ENCODE measurements around the gene INPP5D.
A peak's percentile ranks its signal among the peaks of the same experiment; 100 is the strongest.

The INPP5D gene

DNA sequence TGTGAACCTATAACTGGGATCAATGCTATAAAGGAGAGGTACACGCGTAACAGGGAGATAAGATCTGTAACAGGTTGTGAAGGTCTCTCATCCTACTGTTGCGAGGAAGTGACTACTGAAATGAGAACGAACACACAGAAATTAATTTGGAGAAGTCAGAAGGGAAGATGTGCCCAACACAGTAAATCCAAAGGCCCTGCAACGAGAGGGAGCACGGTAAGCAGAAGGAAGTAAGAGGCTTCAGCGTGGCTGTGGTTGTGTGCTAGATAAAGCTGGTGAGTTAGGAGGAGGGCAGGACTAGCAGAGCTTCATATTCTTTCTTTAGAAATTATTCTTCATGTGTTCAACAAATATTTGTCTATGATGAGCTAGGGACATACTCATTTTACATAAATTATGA lies 188.9 kb downstream of the INPP5D start:
- no peaks in the 10 kb centered on the region for H3K27me3 ChIP-seq (replicated peaks; ENCODE audit: control insufficient read depth, insufficient read depth, low read length, poor library complexity, severe bottlenecking)

DNA sequence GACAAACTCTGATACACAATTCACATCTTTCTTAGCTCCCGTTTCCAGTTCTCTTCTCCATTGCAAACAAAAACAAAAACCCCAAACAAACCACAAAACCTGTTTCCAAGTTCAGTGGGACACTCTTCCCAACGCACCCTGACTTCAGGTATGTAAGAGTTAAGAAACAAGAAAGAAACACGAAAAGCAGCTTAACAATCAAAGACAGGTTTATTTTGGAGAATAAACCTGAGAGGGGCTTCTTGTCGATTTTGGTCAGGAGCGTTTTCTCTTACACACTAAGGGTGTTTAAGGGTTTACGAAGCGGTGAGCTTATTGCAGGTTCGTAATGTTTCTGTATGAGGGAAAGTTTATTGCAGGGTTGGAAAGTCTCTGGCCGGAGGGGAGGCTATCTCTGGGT lies 190.4 kb downstream of the INPP5D start:
- DNase-seq = no peak
- Histone ChIP-seq H3K27me3 (replicated peaks; ENCODE audit: control insufficient read depth, insufficient read depth, low read length, poor library complexity, severe bottlenecking) (no peaks in the 10 kb centered on the region), H3K4me3 (ENCODE audit: insufficient read depth, low read depth, low read length, poor library complexity, severe bottlenecking) (no peak overlapping the region), H3K27ac (ENCODE audit: insufficient read depth, low read length, poor library complexity, severe bottlenecking) (peak overlapping the region; percentile 77), H3K4me1 (ENCODE audit: control insufficient read depth, insufficient read depth, low read length, poor library complexity, severe bottlenecking) (peaks cover 36% of the 10 kb centered on the region), H3K9me3 (ENCODE audit: control insufficient read depth, low read length) (no peaks in the 10 kb centered on the region), H3K36me3 (ENCODE audit: control insufficient read depth, insufficient read depth, low read length) (no peaks in the 10 kb centered on the region)

More for the DNA sequence above, 188.9 kb downstream of the INPP5D start:
- H3K4me3 ChIP-seq (ENCODE audit: insufficient read depth, low read depth, low read length, poor library complexity, severe bottlenecking) = no peak overlapping the region
- H3K27ac ChIP-seq (ENCODE audit: insufficient read depth, low read length, poor library complexity, severe bottlenecking) = peak overlapping the region; percentile 77
- no peaks in the 10 kb centered on the region for H3K9me3 ChIP-seq (ENCODE audit: control insufficient read depth, low read length)
- peaks cover 31% of the 10 kb centered on the region for H3K4me1 ChIP-seq (ENCODE audit: control insufficient read depth, insufficient read depth, low read length, poor library complexity, severe bottlenecking)
- no peaks in the 10 kb centered on the region for H3K36me3 ChIP-seq (ENCODE audit: control insufficient read depth, insufficient read depth, low read length)
- DNase-seq = no peak

DNA sequence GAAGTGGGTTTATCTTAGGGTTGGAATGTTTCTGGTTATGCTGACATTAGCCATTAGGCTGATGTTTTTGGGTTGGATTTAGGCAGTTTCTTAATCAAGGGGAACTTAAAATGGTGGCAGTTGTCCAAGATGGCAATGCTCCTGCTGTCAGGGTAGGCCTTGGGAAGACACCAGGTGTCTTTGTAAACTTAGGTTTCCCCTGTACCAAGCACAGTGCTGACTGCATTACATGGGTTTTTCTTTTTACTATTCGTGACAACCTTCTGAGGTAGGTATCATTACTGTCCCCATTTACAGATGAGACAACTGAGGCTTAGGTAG lies 190.8 kb downstream of the INPP5D start:
- Histone ChIP-seq H3K27me3 (replicated peaks; ENCODE audit: control insufficient read depth, insufficient read depth, low read length, poor library complexity, severe bottlenecking) (no peaks in the 10 kb centered on the region), H3K27ac (ENCODE audit: insufficient read depth, low read length, poor library complexity, severe bottlenecking) (peak overlapping the region; percentile 77), H3K9me3 (ENCODE audit: control insufficient read depth, low read length) (no peaks in the 10 kb centered on the region), H3K4me3 (ENCODE audit: insufficient read depth, low read depth, low read length, poor library complexity, severe bottlenecking) (peak overlapping the region; percentile 24), H3K36me3 (ENCODE audit: control insufficient read depth, insufficient read depth, low read length) (peaks cover 3% of the 10 kb centered on the region), H3K4me1 (ENCODE audit: control insufficient read depth, insufficient read depth, low read length, poor library complexity, severe bottlenecking) (peaks cover 36% of the 10 kb centered on the region)
- no peak for DNase-seq

DNA sequence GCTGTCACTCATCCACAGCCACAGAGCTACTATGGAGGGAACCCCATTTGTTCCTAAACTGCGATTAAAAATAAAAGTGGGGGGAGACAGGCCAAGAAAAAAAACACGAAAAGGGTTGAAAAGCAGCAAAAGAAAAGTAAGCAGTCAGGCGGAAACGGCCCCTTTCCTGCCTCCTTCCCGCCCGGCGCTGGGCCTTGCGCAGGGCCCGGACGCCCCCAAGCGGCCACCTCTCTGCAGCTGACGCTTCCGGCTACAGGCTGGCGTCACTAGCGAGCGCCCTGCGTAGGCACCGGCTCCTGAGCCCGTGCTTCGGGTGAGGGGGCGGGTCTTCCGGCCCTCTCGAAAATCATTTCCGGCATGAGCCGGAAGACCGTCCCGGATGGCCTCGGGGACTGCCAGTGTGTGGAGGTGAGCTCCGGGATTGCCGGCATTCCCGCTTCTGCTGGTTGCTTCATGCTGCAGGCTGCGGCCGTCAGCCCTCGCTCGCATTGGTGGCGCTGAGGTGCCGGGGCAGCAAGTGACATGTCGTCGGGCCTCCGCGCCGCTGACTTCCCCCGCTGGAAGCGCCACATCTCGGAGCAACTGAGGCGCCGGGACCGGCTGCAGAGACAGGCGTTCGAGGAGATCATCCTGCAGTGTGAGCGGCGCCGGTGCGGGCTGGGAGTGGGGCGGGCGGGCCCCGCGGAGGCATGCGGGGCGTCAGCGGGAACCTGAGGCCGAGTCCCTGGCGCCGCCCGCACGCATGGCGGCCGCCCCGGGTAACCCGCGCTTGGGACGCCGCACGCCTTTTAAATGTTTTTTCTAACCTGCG lies 191.4 kb downstream of the INPP5D start, which contains the start of gene ATG16L1:
TSS of gene ATG16L1 (plus strand) at position 368 of the 811 bp plus-strand sequence. CDS start at position 523, 155 bp downstream.
- H3K4me1 ChIP-seq (ENCODE audit: control insufficient read depth, insufficient read depth, low read length, poor library complexity, severe bottlenecking) = peaks cover 36% of the 10 kb centered on the region
- H3K9me3 ChIP-seq (ENCODE audit: control insufficient read depth, low read length) = no peaks in the 10 kb centered on the region
- H3K27me3 ChIP-seq (replicated peaks; ENCODE audit: control insufficient read depth, insufficient read depth, low read length, poor library complexity, severe bottlenecking) = no peaks in the 10 kb centered on the region
- peaks cover 9% of the 10 kb centered on the region for H3K36me3 ChIP-seq (ENCODE audit: control insufficient read depth, insufficient read depth, low read length)
- peak within 1 kb of the TSS; percentile 84 for H3K4me3 ChIP-seq (ENCODE audit: insufficient read depth, low read depth, low read length, poor library complexity, severe bottlenecking)
- DNase-seq = peak; percentile 90 to 94 (median 93)
- H3K27ac ChIP-seq (ENCODE audit: insufficient read depth, low read length, poor library complexity, severe bottlenecking) = peak within 1 kb of the TSS; percentile 82

DNA sequence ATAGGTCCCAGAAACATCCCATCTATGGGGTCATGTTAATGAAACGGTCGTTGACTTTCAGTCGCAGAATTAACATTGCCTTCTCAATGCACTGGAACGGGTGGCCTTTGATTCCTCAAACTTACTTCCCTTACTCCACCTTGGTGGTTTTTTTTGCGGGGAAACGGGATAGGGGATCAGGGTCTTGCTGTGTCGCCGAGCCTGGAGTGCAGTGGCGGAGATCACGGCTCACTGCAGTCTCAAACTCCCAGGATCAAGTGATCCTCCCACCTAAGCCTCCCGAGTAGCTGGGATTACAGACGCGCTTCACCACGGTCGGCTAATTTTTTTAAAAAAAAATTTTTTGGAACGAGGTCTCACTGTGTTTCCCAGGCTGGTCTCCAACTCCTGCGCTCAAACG lies 192.1 kb downstream of the INPP5D start:
- H3K4me3 ChIP-seq (ENCODE audit: insufficient read depth, low read depth, low read length, poor library complexity, severe bottlenecking) = peak overlapping the region; percentile 84

DNA sequence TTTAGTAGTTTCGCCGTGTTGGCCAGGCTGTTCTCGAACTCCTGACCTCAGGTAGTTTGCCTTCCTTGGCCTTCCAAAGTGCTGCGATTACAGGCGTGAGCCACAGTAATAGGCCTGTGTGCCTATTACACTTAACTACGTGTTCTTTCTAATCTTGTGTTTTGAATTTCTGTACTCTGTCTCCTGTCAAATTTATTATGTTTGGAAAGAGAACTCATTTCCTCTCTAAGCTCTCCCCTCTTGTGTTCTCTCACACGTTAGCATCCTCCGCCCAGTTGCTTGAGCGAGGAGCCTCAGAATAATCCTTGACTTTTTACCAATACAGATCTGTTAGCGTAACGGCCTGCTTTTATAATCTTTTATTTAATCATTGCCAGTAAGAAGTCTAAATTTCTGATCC lies 195.0 kb downstream of the INPP5D start:
- H3K4me1 ChIP-seq (ENCODE audit: control insufficient read depth, insufficient read depth, low read length, poor library complexity, severe bottlenecking) = peaks cover 20% of the 10 kb centered on the region
- H3K27me3 ChIP-seq (replicated peaks; ENCODE audit: control insufficient read depth, insufficient read depth, low read length, poor library complexity, severe bottlenecking) = no peaks in the 10 kb centered on the region
- H3K4me3 ChIP-seq (ENCODE audit: insufficient read depth, low read depth, low read length, poor library complexity, severe bottlenecking) = no peak overlapping the region
- no peak for DNase-seq
- H3K9me3 ChIP-seq (ENCODE audit: control insufficient read depth, low read length) = no peaks in the 10 kb centered on the region
- no peak overlapping the region for H3K27ac ChIP-seq (ENCODE audit: insufficient read depth, low read length, poor library complexity, severe bottlenecking)
- H3K36me3 ChIP-seq (ENCODE audit: control insufficient read depth, insufficient read depth, low read length) = peaks cover 43% of the 10 kb centered on the region

More for the DNA sequence above, 192.1 kb downstream of the INPP5D start:
- Histone ChIP-seq H3K4me1 (ENCODE audit: control insufficient read depth, insufficient read depth, low read length, poor library complexity, severe bottlenecking) (peaks cover 31% of the 10 kb centered on the region), H3K9me3 (ENCODE audit: control insufficient read depth, low read length) (no peaks in the 10 kb centered on the region), H3K36me3 (ENCODE audit: control insufficient read depth, insufficient read depth, low read length) (peaks cover 16% of the 10 kb centered on the region), H3K27ac (ENCODE audit: insufficient read depth, low read length, poor library complexity, severe bottlenecking) (peak overlapping the region; percentile 82), H3K27me3 (replicated peaks; ENCODE audit: control insufficient read depth, insufficient read depth, low read length, poor library complexity, severe bottlenecking) (no peaks in the 10 kb centered on the region)
- no peak for DNase-seq

DNA sequence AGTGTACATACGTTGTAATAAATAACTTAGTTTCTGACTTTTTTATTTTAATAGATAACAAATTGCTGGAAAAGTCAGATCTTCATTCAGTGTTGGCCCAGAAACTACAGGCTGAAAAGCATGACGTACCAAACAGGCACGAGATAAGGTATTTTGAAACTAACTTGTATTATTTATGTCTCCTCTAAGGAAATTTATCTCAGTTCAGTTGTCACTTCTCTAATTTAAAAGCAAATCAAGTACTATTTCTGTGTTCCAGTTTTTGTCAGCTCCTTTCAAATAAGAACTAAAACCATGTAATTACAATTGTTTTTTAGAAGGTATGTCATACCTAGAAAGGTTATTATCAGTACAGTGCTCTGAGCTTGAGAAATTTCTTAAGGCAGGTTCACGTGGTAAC lies 195.9 kb downstream of the INPP5D start:
- Histone ChIP-seq H3K4me1 (ENCODE audit: control insufficient read depth, insufficient read depth, low read length, poor library complexity, severe bottlenecking) (peaks cover 17% of the 10 kb centered on the region), H3K4me3 (ENCODE audit: insufficient read depth, low read depth, low read length, poor library complexity, severe bottlenecking) (no peak overlapping the region), H3K9me3 (ENCODE audit: control insufficient read depth, low read length) (no peaks in the 10 kb centered on the region), H3K36me3 (ENCODE audit: control insufficient read depth, insufficient read depth, low read length) (peaks cover 51% of the 10 kb centered on the region), H3K27ac (ENCODE audit: insufficient read depth, low read length, poor library complexity, severe bottlenecking) (no peak overlapping the region), H3K27me3 (replicated peaks; ENCODE audit: control insufficient read depth, insufficient read depth, low read length, poor library complexity, severe bottlenecking) (no peaks in the 10 kb centered on the region)
- DNase-seq = no peak

All from effector memory CD4-positive, alpha-beta T cell (primary cell).